Smooth muscle cell (in vitro differentiated cells): ENCODE results near the gene PEBP1. TPM values are rescaled to one million over a fixed set of nuclear protein-coding genes. Genes with fewer than 3 reads are reported as not detected.

Source experiments
- DNase-seq: peaks from one replicate; lab custom pipeline; 2025; ENCODE audit not compliant: unreplicated experiment; lab: John Stamatoyannopoulos, UW
- H2AFZ ChIP-seq: fragments of 200-600 bp; sonication (generic); 2 replicates; pipeline ENCODE4 v1.6.0; 2016; ENCODE audit warnings: antibody characterized with exemption, low read depth, mild to moderate bottlenecking
- H3F3A ChIP-seq: fragments of 200-600 bp; sonication (generic); 2 replicates; pipeline ENCODE4 v1.6.0; 2017; ENCODE audit warnings: antibody characterized with exemption, low read depth
- H3K27ac ChIP-seq: fragments of 200-600 bp; sonication (generic); 2 replicates; pipeline ENCODE4 v1.5.1; 2016; ENCODE audit warnings: low read depth, mild to moderate bottlenecking
- H3K27me3 ChIP-seq: fragments of 200-600 bp; sonication (generic); 2 replicates; pipeline ENCODE4 v1.6.1; 2016; ENCODE audit warnings: low read depth, mild to moderate bottlenecking
- H3K36me3 ChIP-seq: fragments of 200-600 bp; sonication (generic); 2 replicates; pipeline ENCODE4 v1.5.1; 2016; ENCODE audit warnings: low read depth
- H3K4me1 ChIP-seq: fragments of 200-600 bp; sonication (generic); 2 replicates; pipeline ENCODE4 v1.5.1; 2016; ENCODE audit warnings: low read depth
- H3K4me2 ChIP-seq: fragments of 200-600 bp; sonication (generic); 2 replicates; pipeline ENCODE4 v1.6.0; 2016; ENCODE audit warnings: mild to moderate bottlenecking
- H3K4me3 ChIP-seq: fragments of 200-600 bp; sonication (generic); 2 replicates; pipeline ENCODE4 v1.5.1; 2016; ENCODE audit warnings: mild to moderate bottlenecking
- H3K79me2 ChIP-seq: fragments of 200-600 bp; sonication (generic); 2 replicates; pipeline ENCODE4 v1.6.0; 2016; ENCODE audit warnings: low read depth, mild to moderate bottlenecking
- H3K9ac ChIP-seq: fragments of 200-600 bp; sonication (generic); 2 replicates; pipeline ENCODE4 v1.6.0; 2016; ENCODE audit warnings: low read depth
- H3K9me3 ChIP-seq: fragments of 200-600 bp; sonication (generic); replicated peaks from 2 replicates; pipeline ENCODE4 v1.5.1; 2016; ENCODE audit warnings: low read depth
- H4K20me1 ChIP-seq: fragments of 200-600 bp; sonication (generic); 2 replicates; pipeline ENCODE4 v1.6.0; 2016; ENCODE audit warnings: low read depth
- WGBS: methylation state at CpG from one replicate; pipeline ENCODE4 v1.1.7; 2016; ENCODE audit warnings: low lambda C conversion rate; 5-methylcytosine and 5-hydroxymethylcytosine counted together
- polyA plus RNA-seq: library from polyadenylated mRNA; unstranded; fragments of >200 nt; fragmentation: Nextera tagmentation; extraction: Ambion mirVana; gene quantifications from 2 replicates; pipeline ENCODE4 v1.2.1, GENCODE V29; 2016
- total RNA-seq: library from RNA; depleted of rRNA; stranded (reverse); fragments of >200 nt; gene quantifications from 2 replicates; pipeline ENCODE4 v1.2.3, GENCODE V29; 2014
- TF ChIP-seq, protein P1 (sequence below): fragments of 200-600 bp; sonication (generic); IDR thresholded peaks from 2 replicates; pipeline ENCODE4 v1.5.1; 2017; ENCODE audit warnings: borderline replicate concordance, mild to moderate bottlenecking, antibody characterized with exemption; ENCODE audit not compliant: insufficient read depth, poor library complexity, severe bottlenecking

Gene PEBP1
- total and polyA plus RNA-seq, 2 experiments from 2014 or later = 118 to 199 TPM

DNA sequence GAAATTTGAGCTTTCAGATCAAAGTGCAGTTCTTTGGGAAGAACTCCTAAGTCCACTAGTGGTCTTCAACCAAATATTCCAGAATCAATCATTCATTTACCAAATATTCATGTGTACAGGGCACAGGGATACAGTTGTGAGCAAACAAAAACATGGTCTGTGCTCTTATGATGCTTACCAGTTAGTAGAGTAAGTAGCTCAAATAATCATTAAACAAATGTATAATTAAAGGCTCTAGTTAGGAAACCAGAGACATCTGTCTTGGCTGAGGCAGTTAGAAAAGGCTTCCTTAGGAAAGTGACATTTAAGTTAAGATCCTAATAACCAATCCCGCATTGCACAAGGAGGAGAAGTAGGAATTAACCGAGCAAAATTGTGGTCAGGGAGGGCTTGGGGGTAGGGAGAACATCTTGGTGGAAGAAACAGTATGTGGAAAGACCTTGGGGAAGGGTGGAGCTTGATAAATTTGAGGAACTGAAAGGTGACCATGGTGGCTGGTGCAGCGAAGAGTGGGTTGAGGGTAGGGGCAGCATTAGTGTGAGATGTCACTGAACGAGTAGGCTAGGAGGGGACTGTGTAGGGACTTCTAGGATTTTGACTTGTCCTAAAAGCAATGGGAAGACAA lies 40.0 kb downstream of the PEBP1 start:
- Histone ChIP-seq H4K20me1 (no peaks in the 10 kb centered on the region), H3K4me2 (no peak overlapping the region), H3K4me1 (no peaks in the 10 kb centered on the region), H3F3A (no peaks in the 10 kb centered on the region), H3K9me3 (no peaks in the 10 kb centered on the region), H2AFZ (no peak overlapping the region), H3K9ac (no peak overlapping the region), H3K4me3 (no peak overlapping the region), H3K79me2 (no peaks in the 10 kb centered on the region), H3K36me3 (peaks cover 4% of the 10 kb centered on the region), H3K27ac (no peak overlapping the region), H3K27me3 (no peaks in the 10 kb centered on the region)
- WGBS = 95% methylated on average over 4 of the region's 4 CpGs
- TF ChIP-seq, protein P1, sequence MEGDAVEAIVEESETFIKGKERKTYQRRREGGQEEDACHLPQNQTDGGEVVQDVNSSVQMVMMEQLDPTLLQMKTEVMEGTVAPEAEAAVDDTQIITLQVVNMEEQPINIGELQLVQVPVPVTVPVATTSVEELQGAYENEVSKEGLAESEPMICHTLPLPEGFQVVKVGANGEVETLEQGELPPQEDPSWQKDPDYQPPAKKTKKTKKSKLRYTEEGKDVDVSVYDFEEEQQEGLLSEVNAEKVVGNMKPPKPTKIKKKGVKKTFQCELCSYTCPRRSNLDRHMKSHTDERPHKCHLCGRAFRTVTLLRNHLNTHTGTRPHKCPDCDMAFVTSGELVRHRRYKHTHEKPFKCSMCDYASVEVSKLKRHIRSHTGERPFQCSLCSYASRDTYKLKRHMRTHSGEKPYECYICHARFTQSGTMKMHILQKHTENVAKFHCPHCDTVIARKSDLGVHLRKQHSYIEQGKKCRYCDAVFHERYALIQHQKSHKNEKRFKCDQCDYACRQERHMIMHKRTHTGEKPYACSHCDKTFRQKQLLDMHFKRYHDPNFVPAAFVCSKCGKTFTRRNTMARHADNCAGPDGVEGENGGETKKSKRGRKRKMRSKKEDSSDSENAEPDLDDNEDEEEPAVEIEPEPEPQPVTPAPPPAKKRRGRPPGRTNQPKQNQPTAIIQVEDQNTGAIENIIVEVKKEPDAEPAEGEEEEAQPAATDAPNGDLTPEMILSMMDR = no peak
- no peak for DNase-seq

DNA sequence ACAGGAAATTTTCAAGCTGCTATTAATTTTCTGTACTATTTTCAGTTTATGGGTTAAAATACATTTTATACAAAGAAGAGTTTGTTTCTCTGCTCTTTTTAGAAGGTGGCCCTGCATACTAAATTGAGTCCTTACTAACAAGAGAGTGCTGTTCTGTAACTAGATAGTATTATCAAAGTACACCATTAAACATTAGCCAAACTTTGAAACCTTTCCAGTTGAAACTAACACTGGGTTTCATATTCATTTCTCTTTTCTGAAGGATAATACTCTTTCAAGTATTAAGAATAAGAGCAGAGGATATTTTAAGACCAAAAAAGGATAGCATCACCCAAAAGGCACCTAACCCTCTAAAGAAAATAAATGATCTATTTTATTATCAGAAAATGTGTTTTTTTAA lies 47.2 kb downstream of the PEBP1 start:
- H3K27ac ChIP-seq = no peak overlapping the region
- no peaks in the 10 kb centered on the region for H4K20me1 ChIP-seq
- no peaks in the 10 kb centered on the region for H3K9me3 ChIP-seq
- TF ChIP-seq, protein P1 = no peak
- DNase-seq = no peak
- H3F3A ChIP-seq = no peaks in the 10 kb centered on the region
- no peak overlapping the region for H3K4me3 ChIP-seq
- no peak overlapping the region for H3K4me2 ChIP-seq
- H3K27me3 ChIP-seq = no peaks in the 10 kb centered on the region
- no peak overlapping the region for H2AFZ ChIP-seq
- H3K79me2 ChIP-seq = no peaks in the 10 kb centered on the region
- H3K9ac ChIP-seq = no peak overlapping the region
- no peaks in the 10 kb centered on the region for H3K36me3 ChIP-seq
- H3K4me1 ChIP-seq = no peaks in the 10 kb centered on the region

DNA sequence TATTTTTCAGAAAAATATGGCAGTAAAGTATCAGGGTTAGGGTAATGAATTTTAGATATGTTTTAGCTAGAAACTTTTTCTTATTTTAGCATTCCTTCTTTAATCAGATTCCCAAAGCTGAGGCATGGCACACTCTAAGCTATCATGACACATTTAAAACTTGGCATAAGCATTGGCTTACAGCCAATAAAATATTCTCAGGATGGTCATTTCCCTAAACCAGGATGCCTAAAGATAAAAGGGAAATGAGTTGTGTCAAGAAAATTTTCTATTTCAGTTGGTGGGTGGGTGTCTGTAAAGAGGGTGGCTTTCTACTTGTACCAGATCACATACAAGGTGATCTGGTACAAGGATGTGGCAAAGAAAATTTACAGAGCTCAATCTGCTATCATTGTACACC lies 47.8 kb downstream of the PEBP1 start:
- Histone ChIP-seq H3K36me3 (no peaks in the 10 kb centered on the region), H3K4me1 (no peaks in the 10 kb centered on the region), H3K27me3 (no peaks in the 10 kb centered on the region), H2AFZ (no peak overlapping the region), H3K9ac (no peak overlapping the region), H4K20me1 (no peaks in the 10 kb centered on the region), H3K4me3 (no peak overlapping the region), H3K79me2 (no peaks in the 10 kb centered on the region), H3F3A (no peaks in the 10 kb centered on the region), H3K27ac (no peak overlapping the region), H3K9me3 (no peaks in the 10 kb centered on the region), H3K4me2 (no peak overlapping the region)
- TF ChIP-seq, protein P1 = no peak
- no peak for DNase-seq

DNA sequence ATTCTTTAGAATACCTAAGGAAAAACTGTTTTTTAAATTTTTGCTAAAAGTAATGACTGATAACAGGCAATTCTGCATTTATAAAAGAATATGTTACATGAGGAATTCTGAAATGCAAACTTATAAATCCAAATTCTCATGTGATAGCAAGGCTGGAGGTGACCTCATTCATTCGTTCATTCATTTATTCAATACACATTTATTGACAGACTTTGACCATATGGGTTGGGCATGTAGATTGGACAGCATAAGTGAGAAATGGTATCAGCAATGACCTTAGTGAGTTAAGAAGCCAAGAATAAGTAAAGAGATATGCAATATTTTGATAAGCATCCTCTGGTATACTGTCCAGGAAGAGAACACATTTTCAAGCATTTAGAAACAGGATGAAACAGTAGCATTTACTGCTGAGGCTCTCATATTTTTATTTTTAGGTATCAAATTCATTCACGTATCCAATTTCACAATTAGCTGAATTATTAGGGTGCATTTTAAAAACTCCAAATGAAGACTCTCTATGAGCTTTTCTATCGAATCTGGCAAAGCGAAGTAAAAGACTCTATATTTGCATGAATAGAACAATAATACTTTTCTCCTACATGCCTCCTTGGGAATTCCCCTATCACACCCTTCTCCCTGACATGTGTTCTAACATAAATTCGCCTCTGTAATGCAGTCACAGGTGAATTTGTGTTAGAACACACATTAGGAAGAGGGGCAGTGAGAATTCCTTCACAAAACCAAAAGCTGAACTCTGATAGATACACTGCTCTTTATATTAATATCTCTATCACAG lies 49.9 kb downstream of the PEBP1 start:
- H3K4me1 ChIP-seq = peaks cover 19% of the 10 kb centered on the region
- 88% methylated on average over 5 of the region's 5 CpGs for WGBS
- TF ChIP-seq, protein P1 = no peak
- H4K20me1 ChIP-seq = no peaks in the 10 kb centered on the region
- H2AFZ ChIP-seq = no peak overlapping the region
- no peak overlapping the region for H3K9ac ChIP-seq
- H3F3A ChIP-seq = no peaks in the 10 kb centered on the region
- no peak overlapping the region for H3K4me2 ChIP-seq
- no peaks in the 10 kb centered on the region for H3K36me3 ChIP-seq
- no peak for DNase-seq
- no peaks in the 10 kb centered on the region for H3K9me3 ChIP-seq
- no peak overlapping the region for H3K27ac ChIP-seq
- no peaks in the 10 kb centered on the region for H3K79me2 ChIP-seq
- no peak overlapping the region for H3K4me3 ChIP-seq
- no peaks in the 10 kb centered on the region for H3K27me3 ChIP-seq
